DOHH2 (cell line): ENCODE results near the gene CDH22.

Source experiments
- EZH2phosphoT487 ChIP-seq: fragments of 200-600 bp; sonication (generic); IDR thresholded peaks from 2 replicates; pipeline ENCODE4 v1.6.1; 2017; ENCODE audit warnings: borderline replicate concordance, mild to moderate bottlenecking, antibody characterized with exemption, low read length, moderate library complexity, mixed read lengths
- TF ChIP-seq, protein P1 (sequence below): fragments of 200-600 bp; sonication (generic); IDR thresholded peaks from one replicate; pipeline ENCODE4 v1.5.1; 2014; ENCODE audit warnings: antibody characterized with exemption, mild to moderate bottlenecking, low read depth, low read length; ENCODE audit not compliant: poor library complexity, severe bottlenecking

DNA sequence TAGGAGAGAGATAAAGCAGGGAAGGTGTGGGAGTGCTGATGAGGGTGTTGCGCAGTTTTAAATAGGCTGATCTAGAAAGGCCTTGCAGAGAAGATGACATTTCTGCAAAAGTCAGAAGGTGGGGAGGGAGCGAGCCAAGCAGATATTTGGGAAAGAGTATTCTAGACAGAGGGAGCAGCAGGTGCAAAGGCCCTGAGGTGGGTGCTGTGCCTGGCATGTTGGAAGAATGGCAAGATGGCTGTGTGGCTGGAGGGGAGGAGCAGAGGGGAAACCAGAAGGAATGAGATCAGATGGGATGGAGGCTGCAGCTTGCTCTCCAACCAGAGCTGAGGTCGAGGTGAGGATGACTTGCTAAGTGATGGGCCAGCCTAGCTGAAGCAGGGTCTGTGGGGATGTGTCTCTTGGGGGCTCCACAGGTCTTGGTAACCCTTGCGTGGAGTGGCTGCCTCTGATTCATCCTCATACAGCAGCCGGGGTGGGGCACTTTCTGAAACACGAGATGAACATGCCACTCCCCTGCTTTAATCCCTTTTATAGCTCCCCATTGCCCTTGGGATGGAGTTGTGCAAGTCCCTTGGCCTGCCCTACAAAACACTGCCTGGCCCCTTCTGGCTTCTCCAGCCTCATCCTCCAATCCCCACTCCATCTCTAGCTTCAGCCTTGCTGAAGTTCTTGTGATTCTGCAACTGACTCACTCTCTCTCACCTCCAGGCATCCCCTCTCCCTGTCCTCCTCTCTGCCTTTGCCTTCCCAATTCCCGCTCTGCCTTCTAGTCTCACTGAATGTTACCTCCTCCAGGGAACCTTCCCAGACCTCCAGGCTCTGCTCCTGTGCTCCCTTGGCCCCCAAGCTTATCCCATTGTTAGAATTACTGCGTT lies 94.1 kb downstream of the CDH22 start:
- TF ChIP-seq, protein P1, sequence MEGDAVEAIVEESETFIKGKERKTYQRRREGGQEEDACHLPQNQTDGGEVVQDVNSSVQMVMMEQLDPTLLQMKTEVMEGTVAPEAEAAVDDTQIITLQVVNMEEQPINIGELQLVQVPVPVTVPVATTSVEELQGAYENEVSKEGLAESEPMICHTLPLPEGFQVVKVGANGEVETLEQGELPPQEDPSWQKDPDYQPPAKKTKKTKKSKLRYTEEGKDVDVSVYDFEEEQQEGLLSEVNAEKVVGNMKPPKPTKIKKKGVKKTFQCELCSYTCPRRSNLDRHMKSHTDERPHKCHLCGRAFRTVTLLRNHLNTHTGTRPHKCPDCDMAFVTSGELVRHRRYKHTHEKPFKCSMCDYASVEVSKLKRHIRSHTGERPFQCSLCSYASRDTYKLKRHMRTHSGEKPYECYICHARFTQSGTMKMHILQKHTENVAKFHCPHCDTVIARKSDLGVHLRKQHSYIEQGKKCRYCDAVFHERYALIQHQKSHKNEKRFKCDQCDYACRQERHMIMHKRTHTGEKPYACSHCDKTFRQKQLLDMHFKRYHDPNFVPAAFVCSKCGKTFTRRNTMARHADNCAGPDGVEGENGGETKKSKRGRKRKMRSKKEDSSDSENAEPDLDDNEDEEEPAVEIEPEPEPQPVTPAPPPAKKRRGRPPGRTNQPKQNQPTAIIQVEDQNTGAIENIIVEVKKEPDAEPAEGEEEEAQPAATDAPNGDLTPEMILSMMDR: no peak
- TF ChIP-seq EZH2phosphoT487: no peak
